ENCODE results near the gene VGLL4. TPM values are rescaled to one million over a fixed set of nuclear protein-coding genes. Genes with fewer than 3 reads are reported as not detected.
A peak's percentile ranks its signal among the peaks of the same experiment; 100 is the strongest.

Gene VGLL4
- total RNA-seq, 1 experiment from 2014 or later: 42.1 TPM

GRCh38 chr3:11510001-11510340 is 133.7 kb downstream of the VGLL4 start:
- Histone ChIP-seq H2BK15ac (ENCODE audit: low read depth, low read length) (no peak overlapping the region), H3K79me1 (ENCODE audit: insufficient read depth, low read depth, low read length, poor library complexity, severe bottlenecking) (no peaks in the 10 kb centered on the region), H3K79me2 (ENCODE audit: insufficient read depth, low read length) (no peaks in the 10 kb centered on the region), H3K9me3 (ENCODE audit: control insufficient read depth, low read depth, low read length) (no peaks in the 10 kb centered on the region), H3K56ac (ENCODE audit: insufficient read length, low read depth, low read length) (no peak overlapping the region), H3K27ac (ENCODE audit: insufficient read length, low read depth, low read length) (no peak overlapping the region), H4K8ac (replicated peaks; ENCODE audit: insufficient read length, low read depth, low read length) (no peak overlapping the region), H2BK5ac (ENCODE audit: insufficient read length, low read length) (no peak overlapping the region), H4K20me1 (ENCODE audit: control insufficient read depth, insufficient read depth, insufficient read length) (no peaks in the 10 kb centered on the region), H2AK5ac (ENCODE audit: insufficient read length, low read length) (no peak overlapping the region), H3K23me2 (ENCODE audit: insufficient read length, low read depth, low read length, poor library complexity, severe bottlenecking) (no peaks in the 10 kb centered on the region), H3K23ac (ENCODE audit: insufficient read length, low read depth, low read length) (no peak overlapping the region), H3K4ac (ENCODE audit: low read depth, low read length) (no peak overlapping the region), H3K14ac (ENCODE audit: insufficient read depth, low read length) (no peak overlapping the region), H3K4me2 (ENCODE audit: insufficient read depth, insufficient read length, low read length) (no peak overlapping the region), H3K9ac (ENCODE audit: extremely low read depth, insufficient read length, low read length) (no peak overlapping the region), H3K27me3 (ENCODE audit: insufficient read depth, low read length) (no peaks in the 10 kb centered on the region), H2AFZ (ENCODE audit: low read length) (no peak overlapping the region), H3K4me1 (ENCODE audit: insufficient read depth, low read length) (peaks cover 13% of the 10 kb centered on the region; the same call in 1 of the 2 replicates), H2BK12ac (ENCODE audit: insufficient read length, low read depth, low read length) (no peak overlapping the region), H2BK20ac (ENCODE audit: low read depth, low read length, poor library complexity, severe bottlenecking) (no peak overlapping the region), H2BK120ac (ENCODE audit: low read depth, low read length, poor library complexity, severe bottlenecking) (no peak overlapping the region), H4K91ac (ENCODE audit: insufficient read length, low read depth, low read length) (no peak overlapping the region), H4K5ac (ENCODE audit: insufficient read length, low read depth, low read length) (no peak overlapping the region), H3T11ph (ENCODE audit: low read length) (no peak overlapping the region), H3K18ac (ENCODE audit: insufficient read length, low read depth, low read length) (no peak overlapping the region)
- H3K27ac Mint-ChIP-seq: peak overlapping the region; percentile 17 to 49 (median 35); a peak in 3 of 7 replicates
- no CpG with 5 or more reads among the region's 5 CpGs for WGBS (ENCODE audit: extremely low coverage, insufficient read length, low lambda C conversion rate)
- no peak overlapping the region for H3K4me3 Mint-ChIP-seq
- H3K9me3 Mint-ChIP-seq: peaks cover 0 to 8% of the 10 kb centered on the region in 2 experiments; a peak in 1 of 5 replicates
- peaks cover 6 to 11% (median 7%) of the 10 kb centered on the region in 3 experiments; a peak in 5 of 7 replicates for H3K36me3 Mint-ChIP-seq (ENCODE audit: insufficient read depth in 1 of 3, low read depth in 3 of 3)
- no peak for TF ChIP-seq CTCF (conservative IDR thresholded peaks at IDR 0.05)
- peaks cover 25 to 26% of the 10 kb centered on the region in 2 experiments for H3K4me1 Mint-ChIP-seq
- H3K27me3 Mint-ChIP-seq (ENCODE audit: low read depth): no peaks in the 10 kb centered on the region
- DNase-seq: no peak

Data from H9 (cell line).